ENCODE results near the gene HOXD11. TPM values are rescaled to one million over a fixed set of nuclear protein-coding genes. Genes with fewer than 3 reads are reported as not detected.

HOXD11 gene
- total RNA-seq, 1 donor from 2014 or later: not detected

GRCh38 chr2:176115883-176116813, 9.1 kb downstream of the HOXD11 start, which contains the start of gene HOXD10:
TSS of gene HOXD10 (plus strand) at chr2:176116778. CDS start at chr2:176116834, 56 bp downstream.
- Histone ChIP-seq H3K27me3 (peaks cover 100% of the 10 kb centered on the region), H3K9me3 (no peaks in the 10 kb centered on the region), H3K4me3 (no peak within 1 kb of the TSS), H3K27ac (no peak within 1 kb of the TSS), H3K4me1 (no peaks in the 10 kb centered on the region), H3K36me3 (no peaks in the 10 kb centered on the region)
- no peak for ATAC-seq
- DNase-seq: no peak
- intact Hi-C loops (cut with DNase I): no loop called here
- TF ChIP-seq, protein P1, sequence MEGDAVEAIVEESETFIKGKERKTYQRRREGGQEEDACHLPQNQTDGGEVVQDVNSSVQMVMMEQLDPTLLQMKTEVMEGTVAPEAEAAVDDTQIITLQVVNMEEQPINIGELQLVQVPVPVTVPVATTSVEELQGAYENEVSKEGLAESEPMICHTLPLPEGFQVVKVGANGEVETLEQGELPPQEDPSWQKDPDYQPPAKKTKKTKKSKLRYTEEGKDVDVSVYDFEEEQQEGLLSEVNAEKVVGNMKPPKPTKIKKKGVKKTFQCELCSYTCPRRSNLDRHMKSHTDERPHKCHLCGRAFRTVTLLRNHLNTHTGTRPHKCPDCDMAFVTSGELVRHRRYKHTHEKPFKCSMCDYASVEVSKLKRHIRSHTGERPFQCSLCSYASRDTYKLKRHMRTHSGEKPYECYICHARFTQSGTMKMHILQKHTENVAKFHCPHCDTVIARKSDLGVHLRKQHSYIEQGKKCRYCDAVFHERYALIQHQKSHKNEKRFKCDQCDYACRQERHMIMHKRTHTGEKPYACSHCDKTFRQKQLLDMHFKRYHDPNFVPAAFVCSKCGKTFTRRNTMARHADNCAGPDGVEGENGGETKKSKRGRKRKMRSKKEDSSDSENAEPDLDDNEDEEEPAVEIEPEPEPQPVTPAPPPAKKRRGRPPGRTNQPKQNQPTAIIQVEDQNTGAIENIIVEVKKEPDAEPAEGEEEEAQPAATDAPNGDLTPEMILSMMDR (IDR thresholded peaks at IDR 0.05): no peak

- no peak overlapping the region for H3K27ac ChIP-seq
These were observed 10.2 kb downstream of the HOXD11 start for GRCh38 chr2:176117162-176117822.

GRCh38 chr2:176117823-176118371, 10.8 kb downstream of the HOXD11 start:
- Histone ChIP-seq H3K9me3 (no peaks in the 10 kb centered on the region), H3K4me3 (no peak overlapping the region), H3K27ac (no peak overlapping the region)

More at GRCh38 chr2:176117162-176117822, 10.2 kb downstream of the HOXD11 start:
- Histone ChIP-seq H3K36me3 (no peaks in the 10 kb centered on the region), H3K4me3 (no peak overlapping the region), H3K9me3 (no peaks in the 10 kb centered on the region), H3K4me1 (peaks cover under 1% of the 10 kb centered on the region), H3K27me3 (peaks cover 100% of the 10 kb centered on the region)
- DNase-seq: no peak
- no peak for ATAC-seq
- intact Hi-C loops (cut with DNase I): no loop called here
- TF ChIP-seq, protein P1 (IDR thresholded peaks at IDR 0.05): no peak

DNA sequence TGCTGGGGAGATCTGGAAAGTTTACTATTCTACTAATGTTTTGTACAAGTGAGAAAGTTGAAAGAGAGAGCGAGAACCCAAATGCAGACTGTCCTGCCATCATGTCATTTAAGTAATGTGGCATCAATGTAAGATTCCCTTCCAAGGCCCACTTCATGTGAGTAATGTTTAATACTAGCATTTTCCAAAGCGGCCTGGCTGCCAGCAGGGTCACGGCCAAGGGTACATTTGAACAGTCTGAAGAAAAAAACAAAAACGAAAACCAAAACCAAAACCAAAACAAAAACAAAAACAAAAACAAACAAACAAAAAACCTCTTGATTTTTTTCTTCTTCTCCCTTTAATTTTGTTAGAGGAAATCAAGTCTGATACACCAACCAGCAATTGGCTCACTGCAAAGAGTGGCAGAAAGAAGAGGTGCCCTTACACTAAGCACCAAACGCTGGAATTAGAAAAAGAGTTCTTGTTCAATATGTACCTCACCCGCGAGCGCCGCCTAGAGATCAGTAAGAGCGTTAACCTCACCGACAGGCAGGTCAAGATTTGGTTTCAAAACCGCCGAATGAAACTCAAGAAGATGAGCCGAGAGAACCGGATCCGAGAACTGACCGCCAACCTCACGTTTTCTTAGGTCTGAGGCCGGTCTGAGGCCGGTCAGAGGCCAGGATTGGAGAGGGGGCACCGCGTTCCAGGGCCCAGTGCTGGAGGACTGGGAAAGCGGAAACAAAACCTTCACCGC, 11.7 kb downstream of the HOXD11 start:
- TF ChIP-seq, protein P1 (IDR thresholded peaks at IDR 0.05): peak; percentile 17
- peaks cover 11% of the 10 kb centered on the region for H3K4me1 ChIP-seq
- H3K27ac ChIP-seq: no peak overlapping the region
- H3K27me3 ChIP-seq: peaks cover 100% of the 10 kb centered on the region
- no peak for ATAC-seq
- DNase-seq: no peak
- intact Hi-C loops (cut with DNase I): no loop called here
- H3K4me3 ChIP-seq: no peak overlapping the region
- no peaks in the 10 kb centered on the region for H3K36me3 ChIP-seq
- H3K9me3 ChIP-seq: no peaks in the 10 kb centered on the region

More at GRCh38 chr2:176117823-176118371, 10.8 kb downstream of the HOXD11 start:
- ATAC-seq (no peak), DNase-seq (no peak)
- H3K27me3 ChIP-seq: peaks cover 100% of the 10 kb centered on the region
- H3K36me3 ChIP-seq: no peaks in the 10 kb centered on the region
- intact Hi-C loops (cut with DNase I): no loop called here
- TF ChIP-seq, protein P1 (IDR thresholded peaks at IDR 0.05): no peak
- H3K4me1 ChIP-seq: peaks cover 6% of the 10 kb centered on the region

All from upper lobe of right lung (tissue), 1 donor.